Neural progenitor cell (in vitro differentiated cells): Measurements from ENCODE around the gene PARK7. TPM values are rescaled to one million over a fixed set of nuclear protein-coding genes. Genes with fewer than 3 reads are reported as not detected.
A peak's percentile ranks its signal among the peaks of the same experiment; 100 is the strongest.
"Not testable (repeated sequence)": the region's sequence is repeated elsewhere in the genome, so short reads cannot be mapped to it uniquely, and the experiment has no call there.

Source experiments
- DNase-seq: peaks from one replicate; pipeline ENCODE4 v3.0.0-alpha.2; 2016; ENCODE audit warnings: low spot score
- H2AFZ ChIP-seq: fragments of 200-600 bp; sonication (generic); replicated peaks from 2 replicates; pipeline ENCODE4 v1.6.1; 2016; ENCODE audit warnings: antibody characterized with exemption
- H3F3A ChIP-seq: fragments of 200-600 bp; sonication (generic); 2 replicates; pipeline ENCODE4 v1.6.1; 2016; ENCODE audit warnings: antibody characterized with exemption, low read depth
- H3K27ac ChIP-seq: fragments of 200-600 bp; sonication (generic); 2 replicates; pipeline ENCODE4 v1.5.1; 2016; ENCODE audit warnings: mild to moderate bottlenecking
- H3K27me3 ChIP-seq: fragments of 200-600 bp; sonication (generic); 2 replicates; pipeline ENCODE4 v1.6.1; 2016; ENCODE audit warnings: mild to moderate bottlenecking, moderate library complexity
- H3K36me3 ChIP-seq: fragments of 200-600 bp; sonication (generic); 2 replicates; pipeline ENCODE4 v1.5.1; 2016
- H3K4me1 ChIP-seq: fragments of 200-600 bp; sonication (generic); 2 replicates; pipeline ENCODE4 v1.6.1; 2016; ENCODE audit warnings: mixed run types
- H3K4me2 ChIP-seq: fragments of 200-600 bp; sonication (generic); 2 replicates; pipeline ENCODE4 v1.6.1; 2016
- H3K4me3 ChIP-seq: fragments of 200-600 bp; sonication (generic); 2 replicates; pipeline ENCODE4 v1.5.1; 2016
- H3K79me2 ChIP-seq: fragments of 200-600 bp; sonication (generic); 2 replicates; pipeline ENCODE4 v1.6.1; 2016; ENCODE audit warnings: low read depth
- H3K9ac ChIP-seq: fragments of 200-600 bp; sonication (generic); 2 replicates; pipeline ENCODE4 v1.6.1; 2016
- H3K9me3 ChIP-seq: fragments of 200-600 bp; sonication (generic); 2 replicates; pipeline ENCODE4 v1.5.1; 2016; ENCODE audit warnings: low read depth
- H4K20me1 ChIP-seq: fragments of 200-600 bp; sonication (generic); 2 replicates; pipeline ENCODE4 v1.6.1; 2016; ENCODE audit warnings: low read depth
- H3K27ac Mint-ChIP-seq: 3 replicates; pipeline ENCODE4 v1.8.0; 2021; ENCODE audit warnings: mixed read lengths
- H3K27me3 Mint-ChIP-seq: 2 replicates; pipeline ENCODE4 v1.8.0; 2022; ENCODE audit warnings: low read depth, mild to moderate bottlenecking, inconsistent platforms, moderate library complexity, mixed read lengths; ENCODE audit not compliant: insufficient read depth
- H3K36me3 Mint-ChIP-seq: 3 replicates; pipeline ENCODE4 v1.8.0; 2021; ENCODE audit warnings: mixed read lengths
- H3K4me1 Mint-ChIP-seq: 3 replicates; pipeline ENCODE4 v1.8.0; 2021; ENCODE audit warnings: mixed read lengths
- H3K4me3 Mint-ChIP-seq: 3 replicates; pipeline ENCODE4 v1.8.0; 2021; ENCODE audit warnings: mild to moderate bottlenecking, moderate library complexity, mixed read lengths
- H3K9me3 Mint-ChIP-seq: 3 replicates; pipeline ENCODE4 v1.8.0; 2020; ENCODE audit warnings: mixed read lengths
- EZH2 ChIP-seq: fragments of 200-600 bp; sonication (generic); IDR thresholded peaks from 2 replicates; pipeline ENCODE4 v1.6.1; 2017; ENCODE audit warnings: antibody characterized with exemption, mild to moderate bottlenecking, moderate library complexity
- EZH2phosphoT487 ChIP-seq: fragments of 200-600 bp; sonication (generic); IDR thresholded peaks from 2 replicates; pipeline ENCODE4 v1.6.1; 2017; ENCODE audit warnings: antibody characterized with exemption
- total RNA-seq: library from RNA; depleted of rRNA; stranded (reverse); fragments of >200 nt; gene quantifications from 2 replicates; pipeline ENCODE4 v1.2.3, GENCODE V29; 2015; ENCODE audit warnings: low replicate concordance
- TF ChIP-seq, protein P1 (sequence below): fragments of 200-600 bp; sonication (generic); IDR thresholded peaks from 2 replicates; pipeline ENCODE4 v1.5.1; 2017; ENCODE audit warnings: antibody characterized with exemption, mild to moderate bottlenecking

Gene PARK7
- total RNA-seq, 1 donor from 2014 or later, result 214 TPM

DNA sequence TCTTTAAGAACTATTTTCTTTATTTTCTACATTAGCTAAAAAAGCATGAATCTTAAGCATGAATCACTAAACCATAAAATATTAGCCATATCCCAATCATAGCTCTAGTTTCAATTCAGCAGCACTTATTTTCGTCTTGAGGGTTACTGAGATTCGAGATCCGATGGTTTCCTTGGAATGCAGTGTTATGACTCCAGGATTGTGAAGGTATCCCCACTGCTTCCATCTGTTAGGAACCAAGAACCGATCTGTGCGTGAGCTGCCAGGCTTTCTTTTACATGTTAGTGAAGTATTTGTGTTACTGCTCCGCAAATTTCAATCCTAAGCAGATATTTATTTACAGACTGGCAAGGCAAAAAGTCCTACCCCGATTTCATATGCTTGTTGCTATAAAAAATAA lies 39.7 kb upstream of the PARK7 start:
- Histone ChIP-seq H3K79me2 (no peaks in the 10 kb centered on the region), H3K4me3 (no peak overlapping the region), H3K4me2 (no peak overlapping the region), H3K9ac (no peak overlapping the region), H3K27me3 (no peaks in the 10 kb centered on the region), H2AFZ (peak overlapping the region; percentile 18), H3F3A (no peaks in the 10 kb centered on the region), H3K4me1 (no peaks in the 10 kb centered on the region), H3K36me3 (no peaks in the 10 kb centered on the region), H4K20me1 (no peaks in the 10 kb centered on the region), H3K9me3 (no peaks in the 10 kb centered on the region), H3K27ac (no peak overlapping the region)
- Mint-ChIP-seq H3K4me3 (no peak overlapping the region), H3K27ac (no peak overlapping the region), H3K36me3 (no peaks in the 10 kb centered on the region), H3K27me3 (peaks cover 3% of the 10 kb centered on the region), H3K4me1 (no peaks in the 10 kb centered on the region), H3K9me3 (no peaks in the 10 kb centered on the region)
- TF ChIP-seq, protein P1, sequence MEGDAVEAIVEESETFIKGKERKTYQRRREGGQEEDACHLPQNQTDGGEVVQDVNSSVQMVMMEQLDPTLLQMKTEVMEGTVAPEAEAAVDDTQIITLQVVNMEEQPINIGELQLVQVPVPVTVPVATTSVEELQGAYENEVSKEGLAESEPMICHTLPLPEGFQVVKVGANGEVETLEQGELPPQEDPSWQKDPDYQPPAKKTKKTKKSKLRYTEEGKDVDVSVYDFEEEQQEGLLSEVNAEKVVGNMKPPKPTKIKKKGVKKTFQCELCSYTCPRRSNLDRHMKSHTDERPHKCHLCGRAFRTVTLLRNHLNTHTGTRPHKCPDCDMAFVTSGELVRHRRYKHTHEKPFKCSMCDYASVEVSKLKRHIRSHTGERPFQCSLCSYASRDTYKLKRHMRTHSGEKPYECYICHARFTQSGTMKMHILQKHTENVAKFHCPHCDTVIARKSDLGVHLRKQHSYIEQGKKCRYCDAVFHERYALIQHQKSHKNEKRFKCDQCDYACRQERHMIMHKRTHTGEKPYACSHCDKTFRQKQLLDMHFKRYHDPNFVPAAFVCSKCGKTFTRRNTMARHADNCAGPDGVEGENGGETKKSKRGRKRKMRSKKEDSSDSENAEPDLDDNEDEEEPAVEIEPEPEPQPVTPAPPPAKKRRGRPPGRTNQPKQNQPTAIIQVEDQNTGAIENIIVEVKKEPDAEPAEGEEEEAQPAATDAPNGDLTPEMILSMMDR, result no peak
- no peak for TF ChIP-seq EZH2phosphoT487
- TF ChIP-seq EZH2, result no peak
- DNase-seq, result no peak

GRCh38 chr1:7922301-7922700 lies 39.2 kb upstream of the PARK7 start:
- Histone ChIP-seq H2AFZ (peak overlapping the region; percentile 18), H4K20me1 (no peaks in the 10 kb centered on the region), H3K9ac (no peak overlapping the region), H3K27ac (no peak overlapping the region), H3K4me2 (no peak overlapping the region), H3K9me3 (no peaks in the 10 kb centered on the region), H3K36me3 (no peaks in the 10 kb centered on the region), H3K79me2 (no peaks in the 10 kb centered on the region), H3K27me3 (no peaks in the 10 kb centered on the region), H3K4me3 (no peak overlapping the region), H3F3A (no peaks in the 10 kb centered on the region), H3K4me1 (no peaks in the 10 kb centered on the region)
- no peak overlapping the region for H3K4me3 Mint-ChIP-seq
- H3K27me3 Mint-ChIP-seq, result peaks cover 4% of the 10 kb centered on the region
- H3K27ac Mint-ChIP-seq, result no peak overlapping the region
- TF ChIP-seq EZH2 (no peak), EZH2phosphoT487 (no peak)
- TF ChIP-seq, protein P1, result no peak
- H3K36me3 Mint-ChIP-seq, result no peaks in the 10 kb centered on the region
- no peaks in the 10 kb centered on the region for H3K4me1 Mint-ChIP-seq
- no peaks in the 10 kb centered on the region for H3K9me3 Mint-ChIP-seq
- no peak for DNase-seq

DNA sequence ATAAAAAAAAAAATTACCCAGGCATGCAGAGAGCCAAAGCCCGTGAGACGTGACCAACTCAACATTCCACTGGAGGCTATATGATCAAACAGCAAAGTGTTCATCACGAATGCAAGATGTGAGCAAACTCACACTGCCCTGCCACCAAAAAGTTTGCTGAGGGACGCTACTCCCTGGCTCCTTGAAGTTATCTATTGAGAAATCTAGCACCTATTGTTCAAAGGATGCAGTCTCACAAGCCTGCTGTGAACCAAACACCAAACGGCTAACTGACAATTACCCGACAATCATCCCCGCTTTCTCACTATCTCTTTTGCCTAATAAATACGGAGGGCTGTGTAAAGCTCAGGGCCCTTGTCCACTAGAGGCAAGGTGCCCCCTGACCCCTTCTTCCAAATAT lies 34.5 kb upstream of the PARK7 start:
- H3K4me2 ChIP-seq, H3K4me1 Mint-ChIP-seq, H3K9ac ChIP-seq, H3K9me3 Mint-ChIP-seq, H3K79me2 ChIP-seq, H3K27ac Mint-ChIP-seq, H3K36me3 ChIP-seq, H3K27me3 ChIP-seq, H3K9me3 ChIP-seq, H4K20me1 ChIP-seq, H3K4me1 ChIP-seq, H3F3A ChIP-seq, H3K27me3 Mint-ChIP-seq, H2AFZ ChIP-seq, H3K27ac ChIP-seq, H3K36me3 Mint-ChIP-seq, DNase-seq, H3K4me3 ChIP-seq: not testable (repeated sequence)
- H3K4me3 Mint-ChIP-seq, result peak overlapping the region; percentile 62

DNA sequence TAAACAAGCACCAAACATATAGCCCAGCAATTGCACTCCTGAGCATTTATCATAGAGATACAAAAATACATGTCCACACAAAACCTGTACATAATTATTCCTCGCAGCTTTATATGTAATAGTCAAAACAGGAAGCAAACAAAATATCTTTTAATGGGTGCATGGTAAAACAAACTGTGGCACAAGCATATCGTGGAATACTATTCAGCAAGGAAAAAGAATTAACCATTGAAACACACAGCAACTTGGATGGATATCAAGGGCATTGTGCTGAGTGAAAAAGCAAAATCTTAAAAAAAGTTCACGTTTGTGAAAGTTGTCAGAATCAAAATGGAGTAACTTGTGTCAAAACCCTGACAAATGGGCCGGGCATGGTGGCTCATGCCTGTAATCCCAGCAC lies 33.3 kb upstream of the PARK7 start:
- Histone ChIP-seq H3K79me2 (no peaks in the 10 kb centered on the region), H3K9ac (no peak overlapping the region), H3K27ac (no peak overlapping the region), H3K27me3 (no peaks in the 10 kb centered on the region), H2AFZ (no peak overlapping the region), H3K4me2 (no peak overlapping the region), H4K20me1 (no peaks in the 10 kb centered on the region), H3K36me3 (no peaks in the 10 kb centered on the region), H3K4me3 (no peak overlapping the region), H3K9me3 (no peaks in the 10 kb centered on the region), H3F3A (no peaks in the 10 kb centered on the region), H3K4me1 (no peaks in the 10 kb centered on the region)
- H3K27ac Mint-ChIP-seq, result no peak overlapping the region
- H3K36me3 Mint-ChIP-seq, result no peaks in the 10 kb centered on the region
- H3K9me3 Mint-ChIP-seq, result no peaks in the 10 kb centered on the region
- peaks cover 7% of the 10 kb centered on the region for H3K4me1 Mint-ChIP-seq
- no peak for DNase-seq
- TF ChIP-seq, protein P1, result no peak
- TF ChIP-seq EZH2 (no peak), EZH2phosphoT487 (no peak)
- H3K4me3 Mint-ChIP-seq, result no peak overlapping the region
- H3K27me3 Mint-ChIP-seq, result peaks cover 5% of the 10 kb centered on the region
